HG02884 (cell line): ENCODE results near the gene PSMB9.
A peak's percentile ranks its signal among the peaks of the same experiment; 100 is the strongest.
"Not testable (repeated sequence)": the region's sequence is repeated elsewhere in the genome, so short reads cannot be mapped to it uniquely, and the experiment has no call there.

Experiments
- ATAC-seq: cut with Tn5 transposase; IDR thresholded peaks from one replicate; pipeline ENCODE4 v1.9.1; 2021; ENCODE audit warnings: mild to moderate bottlenecking, moderate library complexity; ENCODE audit not compliant: unreplicated experiment

Gene PSMB9

GRCh38 chr6:32853541-32854375, at the start of gene PSMB9, which contains the start of gene TAP1:
Gene PSMB9, plus strand, starts transcription at chr6:32854192. Its CDS starts 38 bp downstream, at chr6:32854230.
Gene TAP1, minus strand, starts transcription at chr6:32853704. Its CDS starts 68 bp downstream, at chr6:32853636.
- ATAC-seq = peak; percentile 82

GRCh38 chr6:32805404-32805803, 48.6 kb upstream of the PSMB9 start:
- ATAC-seq = not testable (repeated sequence)

- no peak for ATAC-seq
Measured at GRCh38 chr6:32807020-32807580, 46.9 kb upstream of the PSMB9 start.

- no peak for ATAC-seq
Measured at GRCh38 chr6:32809171-32809570, 44.8 kb upstream of the PSMB9 start.

GRCh38 chr6:32814145-32814544, 39.8 kb upstream of the PSMB9 start:
- no peak for ATAC-seq

GRCh38 chr6:32815115-32815514, 38.9 kb upstream of the PSMB9 start:
- ATAC-seq = no peak

GRCh38 chr6:32815996-32816395, 38.0 kb upstream of the PSMB9 start:
- ATAC-seq = no peak

- no peak for ATAC-seq
Measured at GRCh38 chr6:32816746-32817204, 37.2 kb upstream of the PSMB9 start, which contains the start of gene HLA-DOB. Gene HLA-DOB, minus strand, starts transcription at chr6:32817002. Its CDS starts 51 bp downstream, at chr6:32816951.

GRCh38 chr6:32818867-32819266, 35.1 kb upstream of the PSMB9 start:
- no peak for ATAC-seq

- no peak for ATAC-seq
Measured at GRCh38 chr6:32819729-32820128, 34.3 kb upstream of the PSMB9 start.

- ATAC-seq = no peak
Measured at GRCh38 chr6:32825966-32826365, 28.0 kb upstream of the PSMB9 start.

- ATAC-seq = no peak
Measured at GRCh38 chr6:32827025-32827424, 27.0 kb upstream of the PSMB9 start.

- no peak for ATAC-seq
Measured at GRCh38 chr6:32829495-32829894, 24.5 kb upstream of the PSMB9 start.

GRCh38 chr6:32830017-32830416, 24.0 kb upstream of the PSMB9 start:
- ATAC-seq = no peak

GRCh38 chr6:32830936-32831335, 23.1 kb upstream of the PSMB9 start:
- no peak for ATAC-seq

GRCh38 chr6:32832535-32832934, 21.5 kb upstream of the PSMB9 start:
- ATAC-seq = no peak

- ATAC-seq = no peak
Measured at GRCh38 chr6:32833664-32834063, 20.3 kb upstream of the PSMB9 start.

- no peak for ATAC-seq
Measured at GRCh38 chr6:32835167-32835893, 18.7 kb upstream of the PSMB9 start.

GRCh38 chr6:32836873-32837272, 17.1 kb upstream of the PSMB9 start:
- no peak for ATAC-seq

GRCh38 chr6:32837651-32838113, 16.3 kb upstream of the PSMB9 start:
- no peak for ATAC-seq
